Body of pancreas (tissue), 4 donors: Measurements from ENCODE around the gene RGS10. TPM values are rescaled to one million over a fixed set of nuclear protein-coding genes. Genes with fewer than 3 reads are reported as not detected.
A peak's percentile ranks its signal among the peaks of the same experiment; 100 is the strongest.

Experiments
- ATAC-seq: fragments of 150-250 bp; one replicate; pipeline ENCODE4 v1.9.1; 2016
- DNase-seq, 4 donors: peaks; one replicate each; pipeline ENCODE4 v3.0.0-alpha.2; 2019
- H3K27ac ChIP-seq, 4 donors: fragments of 200-600 bp; sonication (generic); 1 replicate in 3 of 4; 2 replicates in 1 of 4; pipeline versions ENCODE4 v1.5.1 to v1.6.1; 2016 to 2019; ENCODE audit warnings: mild to moderate bottlenecking in 1 of 4, mixed read lengths in 1 of 4, moderate library complexity in 1 of 4
- H3K27me3 ChIP-seq, 2 donors: fragments of 200-600 bp; sonication (generic); one replicate each; pipeline ENCODE4 v1.6.0; 2016; ENCODE audit warnings: mild to moderate bottlenecking in 1 of 2
- H3K36me3 ChIP-seq, 2 donors: fragments of 200-600 bp; sonication (generic); replicated peaks in 1 of 2; 2 replicates each; pipeline ENCODE4 v1.5.1; 2016; ENCODE audit warnings: low read depth in 2 of 2; ENCODE audit not compliant: insufficient read depth in 1 of 2
- H3K4me1 ChIP-seq: fragments of 200-600 bp; sonication (generic); one replicate; pipeline ENCODE4 v1.6.0; 2016
- H3K4me3 ChIP-seq, 2 donors: fragments of 200-600 bp; sonication (generic); 1 replicate in 1 of 2; 2 replicates in 1 of 2; pipeline ENCODE4 v1.5.1; 2016 to 2019
- H3K9me3 ChIP-seq, 3 donors: fragments of 200-600 bp; sonication (generic); 1 replicate in 2 of 3; 2 replicates in 1 of 3; pipeline ENCODE4 v1.5.1; 2016
- CTCF ChIP-seq, 7 experiments: fragments of 450-650 bp in 4 of 7; fragments of 200-600 bp in 3 of 7; sonication (generic) in 3 of 7; IDR thresholded peaks; one replicate each; pipeline ENCODE4 v1.5.1; 2016 to 2019; ENCODE audit warnings: antibody characterized with exemption in 7 of 7
- POLR2A ChIP-seq, 3 donors: fragments of 450-650 bp; IDR thresholded peaks; one replicate each; pipeline ENCODE4 v1.6.1; 2016; ENCODE audit warnings: antibody characterized with exemption in 3 of 3, mild to moderate bottlenecking in 2 of 3
- WGBS, 2 donors: methylation state at CpG; one replicate each; pipeline ENCODE4 v1.1.5; 2017; 5-methylcytosine and 5-hydroxymethylcytosine counted together
- intact Hi-C: fragments of 100-400 bp; cut with DNase I; formaldehyde crosslinking; loops from one replicate; pipeline ENCODE4 v1.15.1; 2023
- total RNA-seq, 2 donors: library from RNA; depleted of rRNA; stranded (reverse); fragments of >200 nt; gene quantifications; one replicate each; pipeline ENCODE4 v1.1.0, GENCODE V29; 2016

RGS10 gene
- total RNA-seq, 2 donors from 2014 or later: 13.2 to 21.3 TPM

- intact Hi-C loops: no loop called here
- no peaks in the 10 kb centered on the region for H3K36me3 ChIP-seq
- H3K4me3 ChIP-seq: peak overlapping the region; percentile 6 to 45
- peak overlapping the region in 1 of 4 donors; percentile 18 for H3K27ac ChIP-seq
- peaks cover 21% of the 10 kb centered on the region for H3K4me1 ChIP-seq
- peak; percentile 38 for ATAC-seq
- peak in 4 of 7 experiments; percentile 15 to 28 (median 22) for TF ChIP-seq CTCF (IDR thresholded peaks at IDR 0.05)
- TF ChIP-seq POLR2A (IDR thresholded peaks at IDR 0.05): no peak
- peak; percentile 26 to 50 (median 38) for DNase-seq
- H3K27me3 ChIP-seq: no peaks in the 10 kb centered on the region
- 1 to 3% methylated on average over 15 to 60 of the region's 78 CpGs for WGBS, 2 donors
- no peaks in the 10 kb centered on the region for H3K9me3 ChIP-seq
Measured at GRCh38 chr10:119542988-119543813, 682 bp upstream of the RGS10 start.

- intact Hi-C loops: no loop called here
- Histone ChIP-seq H3K4me3 (peak overlapping the region in 1 of 2 donors; percentile 45), H3K27ac (peak overlapping the region in 1 of 4 donors; percentile 59), H3K9me3 (no peaks in the 10 kb centered on the region), H3K27me3 (no peaks in the 10 kb centered on the region), H3K36me3 (no peaks in the 10 kb centered on the region), H3K4me1 (peaks cover 21% of the 10 kb centered on the region)
- ATAC-seq: no peak
- no peak for TF ChIP-seq CTCF (IDR thresholded peaks at IDR 0.05)
- TF ChIP-seq POLR2A (IDR thresholded peaks at IDR 0.05): no peak
- 24 to 51% methylated on average over 15 to 57 of the region's 57 CpGs for WGBS, 2 donors
- DNase-seq: peak in 1 of 4 donors; percentile 10
Measured at GRCh38 chr10:119541459-119542356, 811 bp downstream of the RGS10 start.

DNA sequence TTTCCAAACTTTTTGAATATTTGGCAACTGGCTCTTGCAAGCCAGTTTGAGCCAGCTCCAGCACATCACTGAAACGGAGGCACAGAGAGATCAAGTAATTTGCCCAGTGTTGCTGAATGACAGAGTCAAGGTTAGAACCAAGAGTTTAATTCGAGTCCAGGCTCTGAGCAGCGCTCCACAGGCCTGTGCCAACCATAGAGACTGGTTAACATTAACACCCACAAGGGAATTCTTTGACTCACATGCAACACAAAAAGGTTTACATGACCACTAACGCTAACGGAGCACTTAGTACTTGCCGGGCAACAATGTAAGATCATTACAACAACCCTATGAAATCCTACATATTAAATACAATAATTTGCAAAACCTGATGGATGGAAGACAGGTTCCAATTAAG, 1.5 kb downstream of the RGS10 start:
- H3K9me3 ChIP-seq: no peaks in the 10 kb centered on the region
- ATAC-seq (no peak), DNase-seq (no peak)
- H3K36me3 ChIP-seq: no peaks in the 10 kb centered on the region
- peaks cover 21% of the 10 kb centered on the region for H3K4me1 ChIP-seq
- 45 to 53% methylated on average over 6 of the region's 6 CpGs for WGBS, 2 donors
- intact Hi-C loops: no loop called here
- H3K27ac ChIP-seq: no peak overlapping the region
- no peak for TF ChIP-seq POLR2A (IDR thresholded peaks at IDR 0.05)
- TF ChIP-seq CTCF (IDR thresholded peaks at IDR 0.05): no peak
- H3K4me3 ChIP-seq: no peak overlapping the region
- H3K27me3 ChIP-seq: no peaks in the 10 kb centered on the region

- ATAC-seq (no peak), DNase-seq (no peak)
- WGBS, 2 donors: 84 to 88% methylated on average over 4 of the region's 4 CpGs
- Histone ChIP-seq H3K4me1 (peaks cover 21% of the 10 kb centered on the region), H3K9me3 (no peaks in the 10 kb centered on the region), H3K27me3 (no peaks in the 10 kb centered on the region), H3K36me3 (no peaks in the 10 kb centered on the region), H3K27ac (no peak overlapping the region), H3K4me3 (no peak overlapping the region)
- TF ChIP-seq CTCF (IDR thresholded peaks at IDR 0.05): no peak
- no peak for TF ChIP-seq POLR2A (IDR thresholded peaks at IDR 0.05)
- intact Hi-C loops: no loop called here
Measured at GRCh38 chr10:119540038-119540437, 2.5 kb downstream of the RGS10 start.
